T47D (cell line): Measurements from ENCODE around the gene PHACTR3.

Experiments used
- DNase-seq, 2 experiments: peaks; one replicate each; pipeline versions ENCODE4 v3.0.0 to v3.0.0-alpha.2; 2011 to 2012; ENCODE audit warnings: low read depth in 1 of 2, low spot score in 1 of 2
- JUND ChIP-seq: IDR thresholded peaks from 2 replicates; pipeline ENCODE4 v1.6.1; 2012; ENCODE audit warnings: low read depth
- in situ Hi-C: cut with HindIII; loops from 2 replicates; pipeline ENCODE4 v1.10.0; 2016; ENCODE audit warnings: low sequenced_read_pairs, low pct_unique_long_range_greater_than_20kb

The PHACTR3 gene

GRCh38 chr20:59737816-59738215 is 133.5 kb downstream of the PHACTR3 start:
- TF ChIP-seq JUND = no peak

GRCh38 chr20:59738851-59739250 is 134.5 kb downstream of the PHACTR3 start:
- no peak for DNase-seq
- no peak for TF ChIP-seq JUND
- in situ Hi-C loops = no loop called here

More at GRCh38 chr20:59737816-59738215, 133.5 kb downstream of the PHACTR3 start:
- in situ Hi-C loops = no loop called here
- no peak for DNase-seq

DNA sequence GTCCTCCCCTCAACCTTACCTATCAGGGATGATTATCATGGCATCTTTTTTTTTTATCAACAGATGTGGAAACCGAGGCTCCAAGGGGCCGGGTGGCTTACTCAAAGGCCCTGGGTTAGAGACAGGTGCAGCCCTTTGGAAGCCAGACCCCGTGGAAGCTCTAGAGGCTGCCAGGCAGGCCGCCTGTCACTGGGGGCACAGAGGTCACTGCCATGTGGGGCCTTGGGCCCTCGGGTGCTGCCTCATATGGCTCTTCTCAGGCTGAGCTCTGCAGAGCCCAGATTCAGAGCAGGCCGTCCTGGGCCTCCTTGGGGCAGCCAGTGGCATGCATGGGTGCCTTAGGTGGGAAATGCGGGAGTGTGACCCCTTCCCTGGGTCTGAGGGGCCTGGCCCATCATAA is 136.3 kb downstream of the PHACTR3 start:
- TF ChIP-seq JUND = no peak

GRCh38 chr20:59741073-59741472 is 136.7 kb downstream of the PHACTR3 start:
- in situ Hi-C loops = no loop called here
- TF ChIP-seq JUND = no peak
- DNase-seq = no peak

More for the DNA sequence above, 136.3 kb downstream of the PHACTR3 start:
- no peak for DNase-seq
- in situ Hi-C loops = no loop called here

GRCh38 chr20:59742351-59743095 is 138.2 kb downstream of the PHACTR3 start:
- DNase-seq = no peak
- no peak for TF ChIP-seq JUND
- in situ Hi-C loops = no loop called here

- in situ Hi-C loops = no loop called here
- DNase-seq = no peak
- TF ChIP-seq JUND = no peak
These were observed 139.0 kb downstream of the PHACTR3 start for GRCh38 chr20:59743308-59743707.

DNA sequence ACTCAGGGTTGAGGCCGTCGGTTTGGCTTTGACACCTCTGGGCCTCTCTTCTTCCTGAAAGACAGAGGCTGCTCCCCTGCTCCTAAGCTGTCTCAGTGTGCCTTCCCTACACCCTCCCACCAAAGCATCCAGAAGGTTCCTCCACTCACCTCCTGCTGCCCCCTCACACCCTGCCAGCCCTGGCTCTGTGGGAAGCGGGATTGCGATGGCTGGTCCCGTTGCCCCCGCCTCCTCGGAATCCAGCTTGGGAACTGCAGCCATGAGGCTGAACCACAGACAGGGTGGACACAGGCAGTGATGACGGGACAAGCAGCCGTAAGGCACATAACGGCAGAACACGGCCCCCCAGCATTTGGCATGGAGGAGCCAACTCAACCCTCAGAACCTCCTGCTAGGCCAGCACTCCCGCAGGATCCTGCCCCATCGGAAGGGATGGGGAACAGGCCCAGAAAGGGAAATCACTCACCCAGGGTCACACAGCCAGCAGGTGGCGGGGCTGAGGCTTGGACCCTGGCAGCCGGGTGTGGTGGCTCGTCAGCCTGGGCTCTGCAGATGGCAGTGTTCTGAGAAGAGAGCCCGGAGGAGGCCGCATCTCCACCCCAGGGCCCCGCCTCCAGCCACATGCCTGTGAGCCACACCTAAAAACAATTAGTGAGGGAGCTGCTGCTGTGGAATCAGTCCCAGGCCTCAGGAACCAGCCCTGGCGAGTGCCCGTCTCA is 139.6 kb downstream of the PHACTR3 start:
- peak in 1 of 2 experiments; percentile 50 for DNase-seq
- in situ Hi-C loops = no loop called here
- TF ChIP-seq JUND = no peak

GRCh38 chr20:59744756-59745155 is 140.4 kb downstream of the PHACTR3 start:
- no peak for DNase-seq
- in situ Hi-C loops = no loop called here
- no peak for TF ChIP-seq JUND

GRCh38 chr20:59745201-59745600 is 140.9 kb downstream of the PHACTR3 start:
- in situ Hi-C loops = no loop called here
- DNase-seq = no peak
- no peak for TF ChIP-seq JUND

DNA sequence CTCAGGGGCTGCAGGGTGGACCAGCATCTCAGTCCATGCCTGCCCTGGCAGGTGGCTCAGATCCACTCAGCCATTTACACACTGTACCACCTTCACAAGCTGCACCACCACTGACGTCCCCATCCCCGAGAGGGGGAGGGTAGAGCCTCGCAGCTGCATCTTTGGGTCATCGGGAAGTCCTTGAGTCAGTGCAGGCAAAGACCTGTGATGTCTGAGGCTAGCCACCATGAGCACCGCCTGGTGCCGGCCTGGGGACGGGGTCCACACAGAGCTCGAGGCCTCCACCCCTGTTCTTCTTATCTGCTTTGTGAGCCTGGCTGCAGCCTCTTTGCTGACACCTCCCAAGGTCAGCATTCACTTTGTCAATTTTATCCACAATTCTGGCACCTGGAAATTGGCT is 141.4 kb downstream of the PHACTR3 start:
- in situ Hi-C loops = no loop called here
- no peak for DNase-seq
- no peak for TF ChIP-seq JUND

DNA sequence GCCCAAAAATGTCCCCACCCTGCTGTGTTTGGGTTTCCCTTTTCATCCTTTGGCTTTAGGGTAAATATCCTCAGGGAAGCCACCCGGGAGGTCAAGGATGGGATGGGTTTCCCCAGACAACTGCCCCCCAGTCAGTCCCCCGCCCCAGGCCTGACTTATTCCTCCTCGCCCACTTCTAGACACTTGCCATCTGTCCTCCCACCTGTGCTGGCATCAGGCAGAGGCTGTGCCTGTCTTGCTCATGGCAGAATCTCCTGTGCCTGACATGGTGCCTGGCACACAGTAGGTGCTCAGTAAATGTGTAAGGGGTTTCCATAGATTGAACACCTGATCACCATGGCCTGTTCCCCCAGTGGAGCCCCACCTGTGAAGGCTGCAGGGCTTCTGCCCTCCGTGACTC is 141.8 kb downstream of the PHACTR3 start:
- in situ Hi-C loops = no loop called here
- DNase-seq = no peak
- no peak for TF ChIP-seq JUND

DNA sequence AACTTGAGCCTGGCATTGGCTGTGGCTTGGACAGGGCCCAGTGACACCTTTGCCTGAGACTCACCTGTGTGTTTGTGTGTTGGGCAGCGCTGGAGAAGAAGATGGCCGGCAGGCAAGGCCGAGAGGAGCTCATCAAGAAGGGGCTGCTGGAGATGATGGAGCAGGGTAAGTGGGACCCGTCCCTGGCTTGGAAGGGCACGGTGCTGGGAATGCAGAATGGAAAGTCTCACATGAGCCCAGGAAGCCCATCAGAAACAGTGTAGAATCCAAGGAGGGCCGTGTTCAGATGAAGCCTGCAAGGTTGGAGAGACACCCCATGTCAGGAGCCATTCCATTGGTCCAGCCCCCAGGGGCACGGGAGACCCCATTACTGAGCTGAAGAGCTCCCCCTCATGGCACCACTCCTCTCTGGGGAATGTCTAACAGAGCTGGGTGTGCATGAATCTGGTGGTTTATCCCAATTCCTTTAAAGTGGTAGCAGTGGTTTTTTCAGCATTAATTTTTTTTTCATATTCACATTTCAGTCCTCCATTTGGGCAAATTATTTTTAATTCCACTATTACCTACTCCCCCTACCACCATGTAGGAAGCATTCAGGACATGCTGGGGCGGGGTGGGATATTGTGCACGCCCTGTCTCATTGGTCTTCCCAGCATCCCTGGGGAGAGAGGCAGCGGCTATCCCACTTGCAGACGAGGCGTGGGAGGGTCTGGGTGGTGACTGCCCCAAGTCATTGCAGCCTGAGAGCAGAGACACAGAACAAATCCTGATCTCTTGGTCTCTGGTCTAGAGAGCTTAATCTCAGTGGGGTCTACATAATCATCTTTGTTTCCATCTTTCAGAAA is 143.6 kb downstream of the PHACTR3 start:
- TF ChIP-seq JUND = no peak
- DNase-seq = no peak
- in situ Hi-C loops = no loop called here
